Measurements from ENCODE around the gene GPRC5C. TPM values are rescaled to one million over a fixed set of nuclear protein-coding genes. Genes with fewer than 3 reads are reported as not detected.

Gene GPRC5C
- total and polyA plus RNA-seq, 9 of the 15 experiments (the other 6 are each of a cell fraction or from before 2014, with no cell fraction given), result 0.28 to 9.0 (median 4.1) TPM

- TF ChIP-seq PRDM10 (IDR thresholded peaks at IDR 0.05; ENCODE audit: partially characterized antibody) (no peak), CTCF (IDR thresholded peaks at IDR 0.05 in 2 of 3, conservative IDR thresholded peaks at IDR 0.05 in 1 of 3; ENCODE audit: insufficient read depth in 2 of 3, low read depth in 1 of 3, low read length in 3 of 3) (peak; percentile 54 to 78 (median 58); a peak in 5 of 6 replicates), MYC (IDR thresholded peaks at IDR 0.05; ENCODE audit: low read depth, low read length) (peak; percentile 74), MYC (CRISPR knock-in tag; IDR thresholded peaks at IDR 0.05; ENCODE audit: borderline replicate concordance, low read depth) (no peak), KAT7 (CRISPR knock-in tag; IDR thresholded peaks at IDR 0.05; ENCODE audit: borderline replicate concordance) (no peak), GABPB2 (CRISPR knock-in tag; conservative IDR thresholded peaks at IDR 0.05) (no peak), ATF1 (CRISPR knock-in tag; IDR thresholded peaks at IDR 0.05) (no peak), ATF1 (tag; IDR thresholded peaks at IDR 0.05) (no peak), CBX1 (IDR thresholded peaks at IDR 0.05; ENCODE audit: low read depth) (no peak), SLC30A9 (CRISPR knock-in tag; IDR thresholded peaks at IDR 0.05) (no peak), CUX1 (CRISPR knock-in tag; IDR thresholded peaks at IDR 0.05) (no peak), FOXM1 (IDR thresholded peaks at IDR 0.05; ENCODE audit: low read depth) (no peak), FOXM1 (CRISPR knock-in tag; IDR thresholded peaks at IDR 0.05; ENCODE audit: low read depth) (no peak), MAZ (CRISPR knock-in tag; conservative IDR thresholded peaks at IDR 0.05 in 1 of 2, IDR thresholded peaks at IDR 0.05 in 1 of 2) (0 out of 4 replicates have a peak, but pooled peaks have one; percentile 21 to 28), SP2 (IDR thresholded peaks at IDR 0.05; ENCODE audit: extremely low read depth, low read depth, low read length, poor library complexity, severe bottlenecking) (no peak), VEZF1 (CRISPR knock-in tag; IDR thresholded peaks at IDR 0.05) (peak; percentile 61; the same call in 1 of the 2 replicates)
Measured at GRCh38 chr17:74408262-74408661, 23.6 kb upstream of the GPRC5C start (continued).
